ENCODE results near the gene OR51M1.

DNA sequence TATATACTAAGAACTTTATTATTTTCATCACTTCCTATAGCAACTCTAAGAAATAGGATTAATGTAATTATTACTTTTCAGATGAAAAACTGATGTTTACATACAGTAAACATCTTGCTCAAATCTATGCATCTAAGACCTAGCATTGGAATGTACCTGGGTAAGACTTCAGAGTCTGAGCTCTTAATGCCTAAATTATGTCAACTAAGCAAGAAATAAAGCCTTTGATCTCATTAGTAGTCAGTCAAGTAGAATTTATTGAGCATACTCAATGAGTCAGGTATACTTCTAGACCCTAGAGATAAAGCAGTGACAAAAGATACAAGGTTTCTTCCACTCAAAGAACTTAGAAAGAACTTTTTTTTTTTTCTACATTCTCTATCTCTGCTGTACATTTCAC is 21.6 kb downstream of the OR51M1 start:
- TF ChIP-seq, protein P1, sequence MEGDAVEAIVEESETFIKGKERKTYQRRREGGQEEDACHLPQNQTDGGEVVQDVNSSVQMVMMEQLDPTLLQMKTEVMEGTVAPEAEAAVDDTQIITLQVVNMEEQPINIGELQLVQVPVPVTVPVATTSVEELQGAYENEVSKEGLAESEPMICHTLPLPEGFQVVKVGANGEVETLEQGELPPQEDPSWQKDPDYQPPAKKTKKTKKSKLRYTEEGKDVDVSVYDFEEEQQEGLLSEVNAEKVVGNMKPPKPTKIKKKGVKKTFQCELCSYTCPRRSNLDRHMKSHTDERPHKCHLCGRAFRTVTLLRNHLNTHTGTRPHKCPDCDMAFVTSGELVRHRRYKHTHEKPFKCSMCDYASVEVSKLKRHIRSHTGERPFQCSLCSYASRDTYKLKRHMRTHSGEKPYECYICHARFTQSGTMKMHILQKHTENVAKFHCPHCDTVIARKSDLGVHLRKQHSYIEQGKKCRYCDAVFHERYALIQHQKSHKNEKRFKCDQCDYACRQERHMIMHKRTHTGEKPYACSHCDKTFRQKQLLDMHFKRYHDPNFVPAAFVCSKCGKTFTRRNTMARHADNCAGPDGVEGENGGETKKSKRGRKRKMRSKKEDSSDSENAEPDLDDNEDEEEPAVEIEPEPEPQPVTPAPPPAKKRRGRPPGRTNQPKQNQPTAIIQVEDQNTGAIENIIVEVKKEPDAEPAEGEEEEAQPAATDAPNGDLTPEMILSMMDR (IDR thresholded peaks at IDR 0.05): no peak
- no peak for TF ChIP-seq EP300 (IDR thresholded peaks at IDR 0.05)

All from suprapubic skin (tissue), 3 donors.